DMS53 treated with DMSO at 0.1 percent for 48 hours (cell line): ENCODE data around the gene IDH3B.
"Not testable (repeated sequence)": the region's sequence is repeated elsewhere in the genome, so short reads cannot be mapped to it uniquely, and the experiment has no call there.

ENCODE experiments used
- DNase-seq: peaks from one replicate; lab custom pipeline; 2025; ENCODE audit not compliant: unreplicated experiment; lab: John Stamatoyannopoulos, UW

IDH3B gene

GRCh38 chr20:2663887-2664719 lies at the start of gene IDH3B:
Gene IDH3B, minus strand, starts transcription at chr20:2664216. Its CDS starts 28 bp downstream, at chr20:2664188.
- DNase-seq = peak; percentile 90

- no peak for DNase-seq
Measured at GRCh38 chr20:2713285-2713684, 49.3 kb upstream of the IDH3B start.

GRCh38 chr20:2709205-2709981 lies 45.4 kb upstream of the IDH3B start:
- DNase-seq = no peak

- DNase-seq = no peak
Measured at GRCh38 chr20:2708665-2709064, 44.6 kb upstream of the IDH3B start.

- no peak for DNase-seq
Measured at GRCh38 chr20:2708073-2708415, 44.0 kb upstream of the IDH3B start.

- no peak for DNase-seq
Measured at GRCh38 chr20:2707353-2708072, 43.5 kb upstream of the IDH3B start.

- DNase-seq = no peak
Measured at GRCh38 chr20:2706688-2707352, 42.8 kb upstream of the IDH3B start.

- no peak for DNase-seq
Measured at GRCh38 chr20:2705931-2706645, 42.1 kb upstream of the IDH3B start.

GRCh38 chr20:2703716-2704475 lies 39.9 kb upstream of the IDH3B start:
- DNase-seq = no peak

GRCh38 chr20:2701671-2702081 lies 37.7 kb upstream of the IDH3B start:
- DNase-seq = no peak

GRCh38 chr20:2700913-2701620 lies 37.1 kb upstream of the IDH3B start:
- no peak for DNase-seq

GRCh38 chr20:2699775-2700413 lies 35.9 kb upstream of the IDH3B start:
- no peak for DNase-seq

GRCh38 chr20:2698912-2699311 lies 34.9 kb upstream of the IDH3B start:
- no peak for DNase-seq

GRCh38 chr20:2698186-2698817 lies 34.3 kb upstream of the IDH3B start:
- DNase-seq = no peak

GRCh38 chr20:2697768-2698167 lies 33.8 kb upstream of the IDH3B start:
- no peak for DNase-seq

GRCh38 chr20:2696646-2697045 lies 32.6 kb upstream of the IDH3B start:
- no peak for DNase-seq

- DNase-seq = not testable (repeated sequence)
Measured at GRCh38 chr20:2695984-2696525, 32.0 kb upstream of the IDH3B start.
